Measurements from ENCODE around the gene TUT1. TPM values are rescaled to one million over a fixed set of nuclear protein-coding genes. Genes with fewer than 3 reads are reported as not detected.

The TUT1 gene
- total RNA-seq, 1 experiment from 2014 or later: 39.3 TPM

DNA sequence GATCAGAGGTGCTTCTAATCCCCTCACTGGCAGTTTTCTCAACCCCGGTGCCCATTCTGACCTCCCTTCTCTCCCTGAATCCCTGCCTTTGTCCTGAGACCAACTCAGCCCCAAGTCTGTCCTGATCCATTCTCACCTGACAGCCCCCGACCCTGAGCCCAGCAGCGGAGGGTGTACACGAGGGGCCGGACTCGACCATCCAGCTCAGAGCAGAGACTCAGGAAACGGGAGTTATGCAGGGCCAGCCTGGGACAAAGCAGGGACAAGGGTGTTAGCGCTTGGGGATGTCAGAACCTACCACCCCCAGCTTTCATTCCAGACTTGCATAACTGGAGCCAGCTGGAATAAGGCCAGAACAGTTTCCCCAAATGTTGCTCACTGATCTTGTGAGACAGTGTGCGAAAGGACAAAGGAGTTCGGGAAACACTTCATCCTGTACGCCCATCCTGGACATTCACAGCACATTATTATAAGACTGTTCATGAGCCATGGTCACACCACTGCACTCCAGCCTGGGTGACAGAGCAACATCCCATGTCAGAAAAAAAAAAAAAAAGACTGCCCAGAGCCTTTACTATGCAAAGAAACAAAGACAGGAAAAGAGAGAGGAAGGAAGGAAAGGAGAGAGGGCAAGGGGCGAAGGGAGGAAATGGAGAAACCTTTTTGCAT lies 14.1 kb downstream of the TUT1 start:
- H3K4me1 ChIP-seq (replicated peaks; ENCODE audit: insufficient read depth): peaks cover 29% of the 10 kb centered on the region
- H3K27ac ChIP-seq: no peak overlapping the region
- H2AFZ ChIP-seq: no peak overlapping the region
- H3K36me3 ChIP-seq (ENCODE audit: low read depth): peaks cover 8% of the 10 kb centered on the region
- peaks cover 32% of the 10 kb centered on the region for H3K79me2 ChIP-seq (ENCODE audit: low read depth)
- H4K20me1 ChIP-seq (ENCODE audit: insufficient read depth): peaks cover 8% of the 10 kb centered on the region
- H3F3A ChIP-seq (ENCODE audit: insufficient read depth, low read depth): peaks cover 55% of the 10 kb centered on the region
- no peak overlapping the region for H3K4me2 ChIP-seq
- no peak overlapping the region for H3K4me3 ChIP-seq
- H3K9me3 ChIP-seq (ENCODE audit: insufficient read depth, low read depth): no peaks in the 10 kb centered on the region
- H3K27me3 ChIP-seq (ENCODE audit: insufficient read depth, low read depth): no peaks in the 10 kb centered on the region
- no peak for DNase-seq
- intact Hi-C loops (cut with micrococcal nuclease; ENCODE audit: unreplicated experiment): no loop called here
- no peaks in the 10 kb centered on the region for H3K9me2 ChIP-seq (ENCODE audit: insufficient read depth)
- BruUV-seq (replicated peaks): no TSS peak
- no peak for TF ChIP-seq EZH2 (IDR thresholded peaks at IDR 0.05; ENCODE audit: low read depth)
- TF ChIP-seq, protein P1, sequence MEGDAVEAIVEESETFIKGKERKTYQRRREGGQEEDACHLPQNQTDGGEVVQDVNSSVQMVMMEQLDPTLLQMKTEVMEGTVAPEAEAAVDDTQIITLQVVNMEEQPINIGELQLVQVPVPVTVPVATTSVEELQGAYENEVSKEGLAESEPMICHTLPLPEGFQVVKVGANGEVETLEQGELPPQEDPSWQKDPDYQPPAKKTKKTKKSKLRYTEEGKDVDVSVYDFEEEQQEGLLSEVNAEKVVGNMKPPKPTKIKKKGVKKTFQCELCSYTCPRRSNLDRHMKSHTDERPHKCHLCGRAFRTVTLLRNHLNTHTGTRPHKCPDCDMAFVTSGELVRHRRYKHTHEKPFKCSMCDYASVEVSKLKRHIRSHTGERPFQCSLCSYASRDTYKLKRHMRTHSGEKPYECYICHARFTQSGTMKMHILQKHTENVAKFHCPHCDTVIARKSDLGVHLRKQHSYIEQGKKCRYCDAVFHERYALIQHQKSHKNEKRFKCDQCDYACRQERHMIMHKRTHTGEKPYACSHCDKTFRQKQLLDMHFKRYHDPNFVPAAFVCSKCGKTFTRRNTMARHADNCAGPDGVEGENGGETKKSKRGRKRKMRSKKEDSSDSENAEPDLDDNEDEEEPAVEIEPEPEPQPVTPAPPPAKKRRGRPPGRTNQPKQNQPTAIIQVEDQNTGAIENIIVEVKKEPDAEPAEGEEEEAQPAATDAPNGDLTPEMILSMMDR (conservative IDR thresholded peaks at IDR 0.05): no peak
- ChIA-PET CTCF (no interaction called here), POLR2A (ENCODE audit: unreplicated experiment) (interaction anchor here (0.6 kb wide), 2 partner anchors 17 to 102 kb away, joined by 3 to 8 read pairs; no protein-coding TSS in a partner anchor)

DNA sequence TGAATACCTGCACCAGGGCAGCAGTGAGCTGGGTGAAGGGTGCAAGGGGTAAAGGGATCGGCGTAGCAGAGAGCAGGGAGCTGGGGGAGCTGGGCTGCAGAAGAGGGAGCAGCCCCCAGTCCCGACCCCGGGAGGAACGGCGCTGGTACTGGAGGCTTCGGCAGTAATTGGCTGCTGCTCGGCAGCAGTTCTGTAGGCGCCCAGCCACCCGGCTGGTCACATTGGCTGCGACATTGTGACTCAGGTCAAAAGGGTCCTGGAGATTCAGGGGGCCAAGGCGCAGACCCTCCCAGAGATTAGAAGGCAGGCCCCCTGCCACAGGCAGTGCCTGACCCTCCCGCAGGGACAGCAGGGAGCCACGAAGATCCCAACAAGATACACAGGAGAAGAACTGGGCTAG lies 15.5 kb downstream of the TUT1 start:
- Histone ChIP-seq H3K4me3 (no peak overlapping the region), H4K20me1 (ENCODE audit: insufficient read depth) (peaks cover 21% of the 10 kb centered on the region), H3K9me2 (ENCODE audit: insufficient read depth) (no peaks in the 10 kb centered on the region), H3K9me3 (ENCODE audit: insufficient read depth, low read depth) (no peaks in the 10 kb centered on the region), H3K27me3 (ENCODE audit: insufficient read depth, low read depth) (no peaks in the 10 kb centered on the region), H3F3A (ENCODE audit: insufficient read depth, low read depth) (peaks cover 68% of the 10 kb centered on the region), H3K4me2 (peak overlapping the region; percentile 100), H3K27ac (no peak overlapping the region), H3K79me2 (ENCODE audit: low read depth) (peaks cover 45% of the 10 kb centered on the region), H3K4me1 (replicated peaks; ENCODE audit: insufficient read depth) (peaks cover 42% of the 10 kb centered on the region), H3K36me3 (ENCODE audit: low read depth) (peaks cover 21% of the 10 kb centered on the region), H2AFZ (no peak overlapping the region)
- intact Hi-C loops (cut with micrococcal nuclease; ENCODE audit: unreplicated experiment): no loop called here
- no TSS peak for BruUV-seq (replicated peaks)
- no peak for DNase-seq
- TF ChIP-seq, protein P1 (conservative IDR thresholded peaks at IDR 0.05): no peak
- no peak for TF ChIP-seq EZH2 (IDR thresholded peaks at IDR 0.05; ENCODE audit: low read depth)
- ChIA-PET CTCF (no interaction called here), POLR2A (ENCODE audit: unreplicated experiment) (no interaction called here)

- intact Hi-C loops (cut with micrococcal nuclease; ENCODE audit: unreplicated experiment): no loop called here
- ChIA-PET POLR2A (ENCODE audit: unreplicated experiment) (no interaction called here), CTCF (no interaction called here)
- no peak overlapping the region for H2AFZ ChIP-seq
- no peak overlapping the region for H3K27ac ChIP-seq
- peak overlapping the region; percentile 84 for H3K4me3 ChIP-seq
- no peaks in the 10 kb centered on the region for H3K9me3 ChIP-seq (ENCODE audit: insufficient read depth, low read depth)
- DNase-seq: no peak
- H3K4me1 ChIP-seq (replicated peaks; ENCODE audit: insufficient read depth): peaks cover 49% of the 10 kb centered on the region
- BruUV-seq (replicated peaks): no TSS peak
- peaks cover 28% of the 10 kb centered on the region for H3K36me3 ChIP-seq (ENCODE audit: low read depth)
- no peaks in the 10 kb centered on the region for H3K9me2 ChIP-seq (ENCODE audit: insufficient read depth)
- H3K27me3 ChIP-seq (ENCODE audit: insufficient read depth, low read depth): no peaks in the 10 kb centered on the region
- no peak for TF ChIP-seq EZH2 (IDR thresholded peaks at IDR 0.05; ENCODE audit: low read depth)
- TF ChIP-seq, protein P1 (conservative IDR thresholded peaks at IDR 0.05): no peak
- peaks cover 68% of the 10 kb centered on the region for H3F3A ChIP-seq (ENCODE audit: insufficient read depth, low read depth)
- peaks cover 28% of the 10 kb centered on the region for H4K20me1 ChIP-seq (ENCODE audit: insufficient read depth)
- H3K79me2 ChIP-seq (ENCODE audit: low read depth): peaks cover 52% of the 10 kb centered on the region
- H3K4me2 ChIP-seq: peak overlapping the region; percentile 100
These were observed 16.2 kb downstream of the TUT1 start for GRCh38 chr11:62575156-62575555.
